RCC 7860 (cell line): ENCODE measurements around the gene OTOS.

Experiments
- DNase-seq: peaks from one replicate; pipeline ENCODE4 v3.0.0-alpha.2; 2015; ENCODE audit warnings: low spot score
- FAIRE-seq: peaks from 2 replicates; lab custom pipeline; 2012; peaks lifted over from hg19 to GRCh38; lab: Jason Lieb, UNC

OTOS gene

GRCh38 chr2:240168041-240168440 is 27.6 kb upstream of the OTOS start:
- FAIRE-seq = no peak
- no peak for DNase-seq

GRCh38 chr2:240167588-240167880 is 27.1 kb upstream of the OTOS start:
- FAIRE-seq = no peak
- DNase-seq = no peak

GRCh38 chr2:240166761-240167587 is 26.5 kb upstream of the OTOS start:
- no peak for FAIRE-seq
- DNase-seq = no peak

GRCh38 chr2:240166191-240166590 is 25.7 kb upstream of the OTOS start:
- FAIRE-seq (no peak), DNase-seq (no peak)

- FAIRE-seq = no peak
Measured at GRCh38 chr2:240165661-240166060, 25.2 kb upstream of the OTOS start.

GRCh38 chr2:240165034-240165433 is 24.6 kb upstream of the OTOS start:
- FAIRE-seq (no peak), DNase-seq (no peak)

More at GRCh38 chr2:240165661-240166060, 25.2 kb upstream of the OTOS start:
- no peak for DNase-seq

GRCh38 chr2:240164586-240164985 is 24.1 kb upstream of the OTOS start:
- no peak for DNase-seq
- FAIRE-seq = no peak

GRCh38 chr2:240163844-240164574 is 23.6 kb upstream of the OTOS start:
- no peak for FAIRE-seq

GRCh38 chr2:240162939-240163714 is 22.7 kb upstream of the OTOS start:
- FAIRE-seq (no peak), DNase-seq (no peak)

More at GRCh38 chr2:240163844-240164574, 23.6 kb upstream of the OTOS start:
- DNase-seq = no peak

GRCh38 chr2:240162531-240162930 is 22.1 kb upstream of the OTOS start:
- DNase-seq (no peak), FAIRE-seq (no peak)

GRCh38 chr2:240162032-240162431 is 21.6 kb upstream of the OTOS start:
- DNase-seq (no peak), FAIRE-seq (no peak)

- FAIRE-seq = no peak
- DNase-seq = no peak
Measured at GRCh38 chr2:240161087-240161750, 20.8 kb upstream of the OTOS start.

GRCh38 chr2:240160291-240161086 is 20.0 kb upstream of the OTOS start:
- no peak for DNase-seq
- FAIRE-seq = no peak

GRCh38 chr2:240159251-240159839 is 18.9 kb upstream of the OTOS start:
- no peak for DNase-seq
- FAIRE-seq = no peak

GRCh38 chr2:240157147-240157470 is 16.7 kb upstream of the OTOS start:
- FAIRE-seq = no peak

GRCh38 chr2:240156435-240157146 is 16.1 kb upstream of the OTOS start:
- FAIRE-seq = no peak
- DNase-seq = no peak

More at GRCh38 chr2:240157147-240157470, 16.7 kb upstream of the OTOS start:
- no peak for DNase-seq

- no peak for DNase-seq
Measured at GRCh38 chr2:240155745-240156390, 15.4 kb upstream of the OTOS start.

GRCh38 chr2:240155048-240155744 is 14.7 kb upstream of the OTOS start:
- FAIRE-seq = no peak
- no peak for DNase-seq

More at GRCh38 chr2:240155745-240156390, 15.4 kb upstream of the OTOS start:
- FAIRE-seq = no peak
